Heart right ventricle (tissue), 16 donors: Measurements from ENCODE around the gene MXRA8. TPM values are rescaled to one million over a fixed set of nuclear protein-coding genes. Genes with fewer than 3 reads are reported as not detected.
A peak's percentile ranks its signal among the peaks of the same experiment; 100 is the strongest.

Experiments used
- ATAC-seq, 8 donors: fragments of 200-7000 bp; cut with Tn5 transposase; one replicate each; pipeline ENCODE4 v1.9.1; 2020; ENCODE audit warnings: mild to moderate bottlenecking in 8 of 8, moderate library complexity in 8 of 8, moderate number of reproducible peaks in 1 of 8
- DNase-seq, 2 donors: peaks; one replicate each; pipeline ENCODE4 v3.0.0-alpha.2; 2020
- H3K27ac ChIP-seq, 10 donors: fragments of 200-600 bp; sonication (generic) in 2 of 10; one replicate each; pipeline versions ENCODE4 v1.5.0 to v1.8.0; 2020 to 2022; ENCODE audit warnings: mild to moderate bottlenecking in 3 of 10
- H3K27me3 ChIP-seq, 7 donors: fragments of 200-600 bp; one replicate each; pipeline ENCODE4 v1.8.0; 2021 to 2022; ENCODE audit warnings: mild to moderate bottlenecking in 2 of 7
- H3K36me3 ChIP-seq, 9 donors: fragments of 200-600 bp; sonication (generic) in 1 of 9; one replicate each; pipeline versions ENCODE4 v1.5.0 to v1.8.0; 2020 to 2022; ENCODE audit warnings: mild to moderate bottlenecking in 2 of 9
- H3K4me1 ChIP-seq, 9 donors: fragments of 200-600 bp; sonication (generic) in 1 of 9; one replicate each; pipeline versions ENCODE4 v1.5.0 to v1.8.0; 2020 to 2022; ENCODE audit warnings: mild to moderate bottlenecking in 4 of 9
- H3K4me3 ChIP-seq, 10 donors: fragments of 200-600 bp; sonication (generic) in 2 of 10; one replicate each; pipeline versions ENCODE4 v1.5.0 to v1.8.0; 2020 to 2022; ENCODE audit warnings: mild to moderate bottlenecking in 7 of 10, moderate library complexity in 2 of 10
- H3K9me3 ChIP-seq, 11 donors: fragments of 200-600 bp in 10 of 11; sonication (generic) in 2 of 11; one replicate each; pipeline versions ENCODE4 v1.5.0 to v1.8.0; 2013 to 2022; ENCODE audit warnings: mild to moderate bottlenecking in 2 of 11, control low read depth in 1 of 11, moderate library complexity in 1 of 11
- WGBS, 2 donors: extraction: QIAGEN DNeasy Blood & Tissue Kit; methylation state at CpG; one replicate each; pipeline ENCODE4 v1.1.7; 2013; ENCODE audit warnings: inconsistent platforms in 1 of 2; 5-methylcytosine and 5-hydroxymethylcytosine counted together
- intact Hi-C, 10 donors: fragments of 100-400 bp; cut with DNase I; formaldehyde crosslinking; loops; one replicate each; pipeline versions ENCODE4 v1.11.1 to v1.14.2; 2022
- polyA plus RNA-seq, 2 donors: library from polyadenylated mRNA; stranded (reverse); fragments of 200-250 nt; gene quantifications; one replicate each; pipeline ENCODE4 v1.2.3, GENCODE V29; 2013
- total RNA-seq, 10 donors: library from RNA; stranded (reverse); fragmentation: NEBNext Ultra II Directional in 3 of 10; extraction: Animal tissue kit (Norgen Biotek cat#: 25700) in 3 of 10; gene quantifications; one replicate each; pipeline versions ENCODE4 v1.2.1 to v1.2.4, GENCODE V29; 2021 to 2023
- TF ChIP-seq, protein P1 (sequence below), 9 donors: fragments of 200-600 bp; sonication (generic) in 2 of 9; IDR thresholded peaks; one replicate each; pipeline versions ENCODE4 v1.5.0 to v1.8.0; 2021 to 2022; ENCODE audit warnings: antibody characterized with exemption in 9 of 9, mild to moderate bottlenecking in 5 of 9, moderate library complexity in 1 of 9
- donor health status: Arrhythmogenic right ventricular cardiomyopathy.
- donor health status: ischemic (EF 13 %, LVEDD 7.1; RV severe dilation, severe dysfunction).
- donor health status: healthy with polysubstance abuse.
- donor health status: DM: no; HTN: yes; CAD: no.
- donor health status: DM: no; HTN: no; CAD: no.
- donor health status: ischemic (EF 25% LVEDD 6.9; RV normal size, moderate dysfunction).
- donor health status: ischemic (EF 25% LVEDD 5.7; RV mildly dilated, moderate dysfunction).
- donor health status: healthy.
- donor health status: DM: yes; HTN: yes; CAD: no.
- donor health status: Ischemic cardiomyopathy.
- donor health status: ischemic (EF 35%, LVEDD 5.7; RV mildly dilated, moderate dysfunction).
- donor health status: nonischemic (EF 11% LVEDD 7.7; RV severe dilation, severe dysfunction).
- donor health status: DM: yes; HTN: yes; CAD: no.
- donor health status: PGD.
- donor health status: ischemic (EF 29% LVEDD 5.4; RV normal size, mild dysfunction).
- donor health status: nonischemic (EF 23%, LVEDD 6.1; RV moderate dilation, normal function).

Gene MXRA8
- total and polyA plus RNA-seq, 12 donors: 7.2 to 35.6 (median 15.5) TPM

DNA sequence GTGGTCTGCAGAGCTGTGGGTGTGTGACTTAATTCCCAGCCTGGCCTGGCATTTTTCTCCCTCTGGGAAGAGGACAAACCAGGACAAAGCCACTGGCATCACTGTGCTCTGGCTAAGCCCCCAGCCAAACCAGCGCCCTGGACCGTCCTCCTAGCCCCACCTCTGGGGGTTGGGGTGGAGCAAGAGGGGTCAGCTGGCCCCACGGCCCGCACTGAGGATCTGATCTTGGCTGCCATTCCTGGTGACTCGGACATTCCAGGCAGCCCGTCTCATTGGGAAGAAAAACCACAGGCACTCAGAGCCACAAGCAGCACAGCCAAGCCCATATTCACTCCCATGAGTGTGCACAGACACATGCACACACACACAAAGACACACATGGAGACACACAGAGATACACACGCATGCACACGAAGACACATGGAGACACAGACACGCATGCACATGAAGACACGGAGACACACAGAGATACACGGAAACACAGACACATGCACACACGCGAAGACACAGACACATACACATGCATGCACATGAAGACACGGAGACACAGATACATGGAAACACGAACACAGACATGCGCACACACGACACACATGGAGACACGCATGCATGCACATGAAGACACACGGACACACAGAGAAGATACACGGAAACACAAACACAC is 2.3 kb upstream of the MXRA8 start:
- Histone ChIP-seq H3K9me3 (no peaks in the 10 kb centered on the region), H3K4me1 (peaks cover 0 to 49% (median 15%) of the 10 kb centered on the region in 9 donors), H3K4me3 (peak overlapping the region in 3 of 10 donors; percentile 17 to 69 (median 66)), H3K36me3 (no peaks in the 10 kb centered on the region), H3K27ac (peak overlapping the region; percentile 57 to 93 (median 85)), H3K27me3 (peaks cover 0 to 66% (median 30%) of the 10 kb centered on the region in 7 donors)
- WGBS, 2 donors: 73% methylated on average over 20 of the region's 20 CpGs
- intact Hi-C loops: no loop called here
- TF ChIP-seq, protein P1, sequence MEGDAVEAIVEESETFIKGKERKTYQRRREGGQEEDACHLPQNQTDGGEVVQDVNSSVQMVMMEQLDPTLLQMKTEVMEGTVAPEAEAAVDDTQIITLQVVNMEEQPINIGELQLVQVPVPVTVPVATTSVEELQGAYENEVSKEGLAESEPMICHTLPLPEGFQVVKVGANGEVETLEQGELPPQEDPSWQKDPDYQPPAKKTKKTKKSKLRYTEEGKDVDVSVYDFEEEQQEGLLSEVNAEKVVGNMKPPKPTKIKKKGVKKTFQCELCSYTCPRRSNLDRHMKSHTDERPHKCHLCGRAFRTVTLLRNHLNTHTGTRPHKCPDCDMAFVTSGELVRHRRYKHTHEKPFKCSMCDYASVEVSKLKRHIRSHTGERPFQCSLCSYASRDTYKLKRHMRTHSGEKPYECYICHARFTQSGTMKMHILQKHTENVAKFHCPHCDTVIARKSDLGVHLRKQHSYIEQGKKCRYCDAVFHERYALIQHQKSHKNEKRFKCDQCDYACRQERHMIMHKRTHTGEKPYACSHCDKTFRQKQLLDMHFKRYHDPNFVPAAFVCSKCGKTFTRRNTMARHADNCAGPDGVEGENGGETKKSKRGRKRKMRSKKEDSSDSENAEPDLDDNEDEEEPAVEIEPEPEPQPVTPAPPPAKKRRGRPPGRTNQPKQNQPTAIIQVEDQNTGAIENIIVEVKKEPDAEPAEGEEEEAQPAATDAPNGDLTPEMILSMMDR (IDR thresholded peaks at IDR 0.05): no peak
- ATAC-seq (peak; percentile 31 to 68 (median 61)), DNase-seq (peak; percentile 62 to 68)

DNA sequence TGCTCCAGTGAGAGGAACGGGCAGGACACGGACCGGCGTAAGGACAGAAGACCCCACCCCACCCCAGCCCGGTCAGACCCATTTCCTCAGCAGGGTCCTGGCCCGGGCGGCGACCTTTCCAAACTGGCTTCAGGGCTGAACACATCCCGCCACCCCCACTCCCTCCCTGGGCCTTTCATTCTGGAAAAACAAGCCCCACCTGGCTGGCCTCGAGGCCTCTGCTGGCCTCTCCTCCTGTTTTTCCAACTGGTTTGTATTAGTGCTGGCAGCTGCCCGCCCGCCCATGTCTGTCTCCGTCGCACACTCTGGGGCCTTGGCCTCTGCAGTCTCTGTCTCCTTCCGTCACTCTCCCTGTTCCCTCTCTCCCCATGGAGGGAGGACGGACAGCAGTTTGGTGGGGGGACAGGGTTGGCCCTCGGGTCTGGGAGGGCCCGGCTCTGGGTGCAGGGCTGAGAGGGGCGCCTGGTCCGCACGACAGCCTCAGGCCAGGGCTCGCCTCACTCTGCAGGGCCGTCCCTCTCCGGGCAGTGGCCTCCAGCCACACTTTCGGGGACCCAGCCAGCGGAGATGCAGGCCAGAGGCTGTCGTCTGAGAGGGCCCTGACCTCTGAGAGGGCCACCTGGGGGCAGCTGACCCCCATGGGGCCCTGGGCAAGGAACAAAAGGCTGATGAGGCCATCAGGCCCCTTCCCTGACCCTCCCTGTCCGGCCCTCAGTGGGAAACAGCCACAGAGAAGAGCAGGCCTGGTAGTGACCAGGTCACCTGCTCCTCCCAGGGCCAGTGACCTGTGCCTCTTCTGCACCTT is 1.5 kb upstream of the MXRA8 start:
- Histone ChIP-seq H3K27ac (peak overlapping the region; percentile 57 to 93 (median 85)), H3K36me3 (peaks cover 0 to under 1% (median 0%) of the 10 kb centered on the region in 9 donors), H3K4me1 (peaks cover 0 to 53% (median 20%) of the 10 kb centered on the region in 9 donors), H3K9me3 (no peaks in the 10 kb centered on the region), H3K27me3 (peaks cover 0 to 74% (median 37%) of the 10 kb centered on the region in 7 donors), H3K4me3 (peak overlapping the region in 5 of 10 donors; percentile 52 to 69 (median 64))
- 63 to 68% methylated on average over 28 of the region's 28 CpGs for WGBS, 2 donors
- intact Hi-C loops: loop anchor here in 1 of 10 donors (5.0 kb wide), 1 partner anchor 243 kb away; the partner anchor contains the start of gene C1orf159
- TF ChIP-seq, protein P1 (IDR thresholded peaks at IDR 0.05): no peak
- ATAC-seq: peak; percentile 7 to 62 (median 34)
- peak; percentile 53 to 65 for DNase-seq

DNA sequence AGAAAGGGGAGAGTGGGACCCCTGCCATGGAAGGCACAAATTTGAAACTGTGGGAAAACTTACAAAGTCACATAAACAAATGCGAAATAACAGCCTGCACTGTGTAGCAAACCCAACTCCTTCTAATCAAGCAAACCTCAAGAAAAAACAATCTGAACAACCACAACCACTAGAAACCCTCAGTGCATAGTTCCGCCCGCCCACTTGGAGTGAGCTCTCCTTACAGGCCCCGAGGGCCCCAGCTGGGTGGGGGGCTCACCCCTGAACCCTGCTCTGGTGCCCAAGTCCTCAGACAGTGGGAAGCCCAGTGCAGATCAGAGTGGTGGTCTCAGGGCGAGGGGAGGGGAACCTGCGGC is 931 bp upstream of the MXRA8 start:
- intact Hi-C loops: loop anchor here in 1 of 10 donors (5.0 kb wide), 1 partner anchor 242 kb away; the partner anchor contains the start of gene C1orf159
- ATAC-seq (peak in 5 of 8 donors; percentile 6 to 55 (median 33)), DNase-seq (peak; percentile 21 to 32)
- Histone ChIP-seq H3K9me3 (no peaks in the 10 kb centered on the region), H3K4me1 (peaks cover under 1 to 59% (median 26%) of the 10 kb centered on the region in 9 donors), H3K27me3 (peaks cover 0 to 80% (median 42%) of the 10 kb centered on the region in 7 donors), H3K27ac (peak overlapping the region; percentile 57 to 93 (median 85)), H3K36me3 (peaks cover 0 to 6% (median 0%) of the 10 kb centered on the region in 9 donors), H3K4me3 (peak overlapping the region in 6 of 10 donors; percentile 46 to 69 (median 62))
- TF ChIP-seq, protein P1 (IDR thresholded peaks at IDR 0.05): no peak
- WGBS, 2 donors: 66 to 79% methylated on average over 6 of the region's 6 CpGs

DNA sequence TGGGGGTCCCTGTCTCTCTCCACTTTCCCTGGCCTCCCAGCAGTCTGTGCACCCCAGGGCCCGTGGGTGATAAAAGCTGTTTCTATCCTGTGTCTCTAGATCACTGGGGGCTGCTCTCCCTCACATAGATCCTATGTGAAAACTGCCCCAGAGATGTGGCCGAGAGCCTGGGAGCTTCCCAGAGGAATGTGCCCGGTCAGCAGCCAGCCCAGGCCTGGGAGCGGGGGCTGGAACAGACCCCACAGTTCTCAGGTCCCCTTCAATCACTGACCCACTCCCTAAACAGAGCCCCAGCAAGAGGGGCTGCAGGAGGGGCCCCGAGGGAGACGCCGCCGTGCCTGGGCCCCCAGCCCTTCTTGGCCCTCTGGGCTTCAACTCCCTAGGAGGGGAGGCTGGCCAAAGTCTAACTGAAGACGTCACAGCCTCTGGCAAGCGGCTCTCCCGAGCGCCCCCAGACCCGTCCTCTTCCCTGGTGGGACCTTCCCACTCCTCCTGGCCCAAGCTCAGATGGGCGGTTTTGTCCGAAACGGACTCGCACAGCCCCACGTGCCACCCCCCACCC is 403 bp downstream of the MXRA8 start:
- intact Hi-C loops: loop anchor here in 1 of 10 donors (5.0 kb wide), 1 partner anchor 241 kb away; the partner anchor contains the start of gene C1orf159
- TF ChIP-seq, protein P1 (IDR thresholded peaks at IDR 0.05): no peak
- Histone ChIP-seq H3K9me3 (no peaks in the 10 kb centered on the region), H3K4me3 (peak overlapping the region; percentile 19 to 69 (median 52)), H3K27ac (peak overlapping the region; percentile 57 to 93 (median 85)), H3K27me3 (peaks cover 0 to 90% (median 56%) of the 10 kb centered on the region in 7 donors), H3K36me3 (peaks cover 0 to 19% (median 0%) of the 10 kb centered on the region in 9 donors), H3K4me1 (peaks cover 12 to 73% (median 40%) of the 10 kb centered on the region in 9 donors)
- DNase-seq: no peak
- 13 to 17% methylated on average over 18 of the region's 18 CpGs for WGBS, 2 donors
- ATAC-seq: no peak
